Osteocyte (in vitro differentiated cells): ENCODE results near the gene ADAMTSL1. TPM values are rescaled to one million over a fixed set of nuclear protein-coding genes. Genes with fewer than 3 reads are reported as not detected.

ENCODE experiments used
- DNase-seq: peaks from one replicate; pipeline ENCODE4 v3.0.0; 2021; ENCODE audit warnings: mixed read lengths; ENCODE audit not compliant: unreplicated experiment; ENCODE audit errors: extremely low spot score
- H3K27ac Mint-ChIP-seq: one replicate; pipeline ENCODE4 v1.8.0; 2021; ENCODE audit warnings: mild to moderate bottlenecking, mixed read lengths; ENCODE audit not compliant: unreplicated experiment
- H3K27me3 Mint-ChIP-seq: one replicate; pipeline ENCODE4 v1.8.0; 2021; ENCODE audit warnings: mixed read lengths; ENCODE audit not compliant: unreplicated experiment
- H3K36me3 Mint-ChIP-seq: one replicate; pipeline ENCODE4 v1.8.0; 2021; ENCODE audit warnings: mixed read lengths; ENCODE audit not compliant: unreplicated experiment
- H3K4me1 Mint-ChIP-seq: one replicate; pipeline ENCODE4 v1.8.0; 2021; ENCODE audit warnings: mixed read lengths; ENCODE audit not compliant: unreplicated experiment
- H3K4me3 Mint-ChIP-seq: one replicate; pipeline ENCODE4 v1.8.0; 2021; ENCODE audit warnings: mild to moderate bottlenecking, moderate library complexity, mixed read lengths; ENCODE audit not compliant: unreplicated experiment
- H3K9me3 Mint-ChIP-seq: one replicate; pipeline ENCODE4 v1.8.0; 2021; ENCODE audit warnings: mixed read lengths; ENCODE audit not compliant: unreplicated experiment
- total RNA-seq: library from RNA; stranded (reverse); gene quantifications from 2 replicates; pipeline ENCODE4 v1.2.1, GENCODE V29; 2021
- TF ChIP-seq, protein P1 (sequence below): fragments of 200-600 bp; sonication (generic); IDR thresholded peaks from 2 replicates; pipeline ENCODE4 v1.5.0; 2021; ENCODE audit warnings: antibody characterized with exemption, mild to moderate bottlenecking, moderate library complexity

ADAMTSL1 gene
- total RNA-seq, 1 donor from 2014 or later, result 1.5 TPM

GRCh38 chr9:18662320-18662719 is 188.4 kb downstream of the ADAMTSL1 start:
- H3K27me3 Mint-ChIP-seq, result no peaks in the 10 kb centered on the region
- no peaks in the 10 kb centered on the region for H3K9me3 Mint-ChIP-seq
- H3K4me3 Mint-ChIP-seq, result no peak overlapping the region
- DNase-seq, result no peak
- peaks cover 44% of the 10 kb centered on the region for H3K4me1 Mint-ChIP-seq
- no peak overlapping the region for H3K27ac Mint-ChIP-seq
- TF ChIP-seq, protein P1, sequence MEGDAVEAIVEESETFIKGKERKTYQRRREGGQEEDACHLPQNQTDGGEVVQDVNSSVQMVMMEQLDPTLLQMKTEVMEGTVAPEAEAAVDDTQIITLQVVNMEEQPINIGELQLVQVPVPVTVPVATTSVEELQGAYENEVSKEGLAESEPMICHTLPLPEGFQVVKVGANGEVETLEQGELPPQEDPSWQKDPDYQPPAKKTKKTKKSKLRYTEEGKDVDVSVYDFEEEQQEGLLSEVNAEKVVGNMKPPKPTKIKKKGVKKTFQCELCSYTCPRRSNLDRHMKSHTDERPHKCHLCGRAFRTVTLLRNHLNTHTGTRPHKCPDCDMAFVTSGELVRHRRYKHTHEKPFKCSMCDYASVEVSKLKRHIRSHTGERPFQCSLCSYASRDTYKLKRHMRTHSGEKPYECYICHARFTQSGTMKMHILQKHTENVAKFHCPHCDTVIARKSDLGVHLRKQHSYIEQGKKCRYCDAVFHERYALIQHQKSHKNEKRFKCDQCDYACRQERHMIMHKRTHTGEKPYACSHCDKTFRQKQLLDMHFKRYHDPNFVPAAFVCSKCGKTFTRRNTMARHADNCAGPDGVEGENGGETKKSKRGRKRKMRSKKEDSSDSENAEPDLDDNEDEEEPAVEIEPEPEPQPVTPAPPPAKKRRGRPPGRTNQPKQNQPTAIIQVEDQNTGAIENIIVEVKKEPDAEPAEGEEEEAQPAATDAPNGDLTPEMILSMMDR, result no peak
- peaks cover 2% of the 10 kb centered on the region for H3K36me3 Mint-ChIP-seq

GRCh38 chr9:18665947-18666346 is 192.0 kb downstream of the ADAMTSL1 start:
- no peak overlapping the region for H3K27ac Mint-ChIP-seq
- H3K36me3 Mint-ChIP-seq, result peaks cover 2% of the 10 kb centered on the region

GRCh38 chr9:18666348-18666747 is 192.4 kb downstream of the ADAMTSL1 start:
- Mint-ChIP-seq H3K27me3 (no peaks in the 10 kb centered on the region), H3K36me3 (peaks cover 2% of the 10 kb centered on the region), H3K4me3 (no peak overlapping the region), H3K27ac (no peak overlapping the region), H3K9me3 (no peaks in the 10 kb centered on the region), H3K4me1 (peaks cover 17% of the 10 kb centered on the region)
- TF ChIP-seq, protein P1, result no peak
- no peak for DNase-seq

More at GRCh38 chr9:18665947-18666346, 192.0 kb downstream of the ADAMTSL1 start:
- H3K4me1 Mint-ChIP-seq, result peaks cover 20% of the 10 kb centered on the region
- no peak for DNase-seq
- H3K9me3 Mint-ChIP-seq, result no peaks in the 10 kb centered on the region
- TF ChIP-seq, protein P1, result no peak
- no peaks in the 10 kb centered on the region for H3K27me3 Mint-ChIP-seq
- H3K4me3 Mint-ChIP-seq, result no peak overlapping the region

DNA sequence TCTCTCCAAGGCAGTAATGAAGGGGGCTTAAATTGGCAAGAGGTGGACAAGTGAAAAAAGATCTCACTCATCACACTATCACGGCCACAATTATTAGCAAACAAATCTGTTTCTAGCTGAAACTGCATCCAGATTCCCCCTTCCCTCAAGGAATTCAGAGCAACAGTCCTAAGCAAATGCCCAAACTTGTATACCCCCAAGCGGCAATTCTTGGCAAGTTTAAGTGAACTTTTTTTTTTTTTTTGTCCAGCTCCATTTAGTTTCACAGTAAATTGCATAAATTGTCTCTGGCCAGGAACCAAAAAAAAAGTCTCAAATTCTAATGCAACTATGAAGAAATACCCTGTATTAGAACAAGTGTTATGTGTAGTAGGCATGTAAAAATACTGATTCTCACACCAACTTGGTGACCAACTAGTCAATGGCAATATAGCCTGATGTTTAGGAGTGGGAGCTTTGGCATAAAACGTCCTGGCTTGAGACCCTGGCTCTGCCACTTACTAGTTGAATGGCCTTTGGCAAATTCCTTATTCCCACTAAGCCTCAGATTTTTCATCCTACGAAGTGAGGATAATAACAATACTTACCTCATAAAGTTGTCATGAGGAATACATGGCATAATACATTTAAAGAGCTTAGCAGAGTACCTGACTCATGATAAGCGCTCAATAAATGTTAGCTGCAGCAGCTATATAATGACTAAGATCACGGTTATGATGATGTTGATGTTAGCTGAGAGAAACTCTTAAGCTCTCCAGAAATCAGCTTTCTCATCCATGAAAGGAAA is 193.2 kb downstream of the ADAMTSL1 start:
- Mint-ChIP-seq H3K36me3 (peaks cover 2% of the 10 kb centered on the region), H3K27me3 (no peaks in the 10 kb centered on the region), H3K4me1 (peaks cover 17% of the 10 kb centered on the region), H3K4me3 (no peak overlapping the region), H3K9me3 (no peaks in the 10 kb centered on the region), H3K27ac (no peak overlapping the region)
- TF ChIP-seq, protein P1, result no peak
- no peak for DNase-seq

DNA sequence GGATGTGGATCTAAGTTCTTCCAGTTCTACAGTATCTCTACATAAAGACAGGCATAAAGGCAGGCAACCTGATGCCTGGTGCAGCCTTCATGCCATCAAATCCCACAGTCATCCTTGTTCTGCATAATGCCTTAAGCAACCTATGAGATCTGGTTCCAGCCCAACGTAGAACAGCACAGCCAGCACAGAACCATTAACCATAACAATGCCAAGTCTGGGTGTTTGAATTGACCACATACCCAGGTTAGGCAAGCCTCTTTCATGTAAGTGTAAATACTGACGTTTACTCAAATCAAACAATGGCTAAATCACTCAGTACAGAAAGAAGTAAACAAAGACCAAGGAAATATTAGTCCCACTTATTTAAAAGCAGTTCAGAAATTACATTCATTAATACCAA is 195.0 kb downstream of the ADAMTSL1 start:
- H3K27me3 Mint-ChIP-seq, result no peaks in the 10 kb centered on the region
- H3K9me3 Mint-ChIP-seq, result no peaks in the 10 kb centered on the region
- H3K27ac Mint-ChIP-seq, result no peak overlapping the region
- peaks cover 27% of the 10 kb centered on the region for H3K4me1 Mint-ChIP-seq
- no peak overlapping the region for H3K4me3 Mint-ChIP-seq
- no peaks in the 10 kb centered on the region for H3K36me3 Mint-ChIP-seq
- DNase-seq, result no peak
- TF ChIP-seq, protein P1, result no peak
